GM12878 (cell line): ENCODE results near the gene TAX1BP3. TPM values are rescaled to one million over a fixed set of nuclear protein-coding genes. Genes with fewer than 3 reads are reported as not detected.

Source experiments
- polyA plus RNA-seq, 11 experiments: library from polyadenylated mRNA; depleted of rRNA in 4 of 11; unstranded in 6 of 11; stranded (reverse) in 5 of 11; fragments of >200 nt; fragmentation: Nextera tagmentation in 4 of 11; fragmentation: Illumina TruSeq in 1 of 11; extraction: Ambion mirVana in 4 of 11; extraction: Trizol in 1 of 11; gene quantifications; 1 replicate in 1 of 11; 2 replicates in 10 of 11; pipeline versions ENCODE4 v1.2.1 to v1.2.3, GENCODE V29; 2011 to 2016; ENCODE audit warnings: inconsistent platforms in 2 of 11, missing spikeins in 2 of 11, low read depth in 1 of 11
- total RNA-seq, 4 experiments: library from RNA; depleted of rRNA in 3 of 4; stranded (reverse); fragments of >200 nt in 3 of 4; fragmentation: Illumina TruSeq in 1 of 4; extraction: Trizol in 1 of 4; gene quantifications; 2 replicates each; pipeline versions ENCODE4 v1.2.1 to v1.2.3, GENCODE V29; 2013 to 2021
- TF ChIP-seq, protein P1 (sequence below): IDR thresholded peaks from 2 replicates; pipeline ENCODE4 v1.6.1; 2012; ENCODE audit warnings: improper control_type of control experiment, low read depth, low read length; ENCODE audit not compliant: insufficient replicate concordance
- TF ChIP-seq, protein P2 (sequence below): IDR thresholded peaks from 2 replicates; pipeline ENCODE4 v1.6.1; 2011; ENCODE audit warnings: mild to moderate bottlenecking, low read depth, low read length, moderate library complexity; ENCODE audit not compliant: insufficient replicate concordance
- TF ChIP-seq, protein P3 (sequence below): IDR thresholded peaks from 2 replicates; pipeline ENCODE4 v1.6.1; 2012; ENCODE audit warnings: mild to moderate bottlenecking, low read depth, low read length

The TAX1BP3 gene
- total and polyA plus RNA-seq, 10 of the 15 experiments (the other 5 are each of a cell fraction or from before 2014, with no cell fraction given), result 1.00 to 40.4 (median 15.4) TPM

DNA sequence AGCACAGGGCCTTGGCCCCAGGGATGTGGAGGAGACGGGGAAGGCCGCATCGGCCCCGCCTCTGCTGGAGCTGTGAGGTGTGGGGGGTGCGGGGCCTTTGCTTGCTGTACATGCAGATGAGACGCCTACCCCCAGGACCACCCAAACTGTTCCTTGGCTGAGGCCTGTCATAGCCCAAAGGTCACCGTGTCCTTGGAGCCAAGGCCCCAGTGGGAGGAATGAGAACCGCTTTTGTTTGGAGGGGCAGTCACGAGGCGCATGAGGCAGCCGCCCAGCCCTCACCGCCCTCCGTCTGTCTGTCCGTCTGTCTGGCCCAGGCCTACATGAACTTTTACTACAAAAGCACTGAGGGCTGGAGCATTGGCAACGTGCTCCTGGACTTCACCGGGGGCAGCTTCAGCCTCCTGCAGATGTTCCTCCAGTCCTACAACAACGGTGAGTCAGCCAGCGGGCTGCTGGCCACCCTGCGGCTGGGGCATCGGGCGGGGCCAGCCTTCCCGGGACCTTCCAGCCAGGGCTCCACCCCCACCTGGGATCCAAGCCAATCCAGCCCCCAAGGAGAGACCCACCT is 8.8 kb downstream of the TAX1BP3 start (continued):
- TF ChIP-seq, protein P1, sequence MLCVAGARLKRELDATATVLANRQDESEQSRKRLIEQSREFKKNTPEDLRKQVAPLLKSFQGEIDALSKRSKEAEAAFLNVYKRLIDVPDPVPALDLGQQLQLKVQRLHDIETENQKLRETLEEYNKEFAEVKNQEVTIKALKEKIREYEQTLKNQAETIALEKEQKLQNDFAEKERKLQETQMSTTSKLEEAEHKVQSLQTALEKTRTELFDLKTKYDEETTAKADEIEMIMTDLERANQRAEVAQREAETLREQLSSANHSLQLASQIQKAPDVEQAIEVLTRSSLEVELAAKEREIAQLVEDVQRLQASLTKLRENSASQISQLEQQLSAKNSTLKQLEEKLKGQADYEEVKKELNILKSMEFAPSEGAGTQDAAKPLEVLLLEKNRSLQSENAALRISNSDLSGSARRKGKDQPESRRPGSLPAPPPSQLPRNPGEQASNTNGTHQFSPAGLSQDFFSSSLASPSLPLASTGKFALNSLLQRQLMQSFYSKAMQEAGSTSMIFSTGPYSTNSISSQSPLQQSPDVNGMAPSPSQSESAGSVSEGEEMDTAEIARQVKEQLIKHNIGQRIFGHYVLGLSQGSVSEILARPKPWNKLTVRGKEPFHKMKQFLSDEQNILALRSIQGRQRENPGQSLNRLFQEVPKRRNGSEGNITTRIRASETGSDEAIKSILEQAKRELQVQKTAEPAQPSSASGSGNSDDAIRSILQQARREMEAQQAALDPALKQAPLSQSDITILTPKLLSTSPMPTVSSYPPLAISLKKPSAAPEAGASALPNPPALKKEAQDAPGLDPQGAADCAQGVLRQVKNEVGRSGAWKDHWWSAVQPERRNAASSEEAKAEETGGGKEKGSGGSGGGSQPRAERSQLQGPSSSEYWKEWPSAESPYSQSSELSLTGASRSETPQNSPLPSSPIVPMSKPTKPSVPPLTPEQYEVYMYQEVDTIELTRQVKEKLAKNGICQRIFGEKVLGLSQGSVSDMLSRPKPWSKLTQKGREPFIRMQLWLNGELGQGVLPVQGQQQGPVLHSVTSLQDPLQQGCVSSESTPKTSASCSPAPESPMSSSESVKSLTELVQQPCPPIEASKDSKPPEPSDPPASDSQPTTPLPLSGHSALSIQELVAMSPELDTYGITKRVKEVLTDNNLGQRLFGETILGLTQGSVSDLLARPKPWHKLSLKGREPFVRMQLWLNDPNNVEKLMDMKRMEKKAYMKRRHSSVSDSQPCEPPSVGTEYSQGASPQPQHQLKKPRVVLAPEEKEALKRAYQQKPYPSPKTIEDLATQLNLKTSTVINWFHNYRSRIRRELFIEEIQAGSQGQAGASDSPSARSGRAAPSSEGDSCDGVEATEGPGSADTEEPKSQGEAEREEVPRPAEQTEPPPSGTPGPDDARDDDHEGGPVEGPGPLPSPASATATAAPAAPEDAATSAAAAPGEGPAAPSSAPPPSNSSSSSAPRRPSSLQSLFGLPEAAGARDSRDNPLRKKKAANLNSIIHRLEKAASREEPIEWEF, result no peak
- TF ChIP-seq, protein P2, sequence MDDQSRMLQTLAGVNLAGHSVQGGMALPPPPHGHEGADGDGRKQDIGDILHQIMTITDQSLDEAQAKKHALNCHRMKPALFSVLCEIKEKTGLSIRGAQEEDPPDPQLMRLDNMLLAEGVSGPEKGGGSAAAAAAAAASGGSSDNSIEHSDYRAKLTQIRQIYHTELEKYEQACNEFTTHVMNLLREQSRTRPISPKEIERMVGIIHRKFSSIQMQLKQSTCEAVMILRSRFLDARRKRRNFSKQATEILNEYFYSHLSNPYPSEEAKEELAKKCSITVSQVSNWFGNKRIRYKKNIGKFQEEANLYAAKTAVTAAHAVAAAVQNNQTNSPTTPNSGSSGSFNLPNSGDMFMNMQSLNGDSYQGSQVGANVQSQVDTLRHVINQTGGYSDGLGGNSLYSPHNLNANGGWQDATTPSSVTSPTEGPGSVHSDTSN, result no peak
- TF ChIP-seq, protein P3, sequence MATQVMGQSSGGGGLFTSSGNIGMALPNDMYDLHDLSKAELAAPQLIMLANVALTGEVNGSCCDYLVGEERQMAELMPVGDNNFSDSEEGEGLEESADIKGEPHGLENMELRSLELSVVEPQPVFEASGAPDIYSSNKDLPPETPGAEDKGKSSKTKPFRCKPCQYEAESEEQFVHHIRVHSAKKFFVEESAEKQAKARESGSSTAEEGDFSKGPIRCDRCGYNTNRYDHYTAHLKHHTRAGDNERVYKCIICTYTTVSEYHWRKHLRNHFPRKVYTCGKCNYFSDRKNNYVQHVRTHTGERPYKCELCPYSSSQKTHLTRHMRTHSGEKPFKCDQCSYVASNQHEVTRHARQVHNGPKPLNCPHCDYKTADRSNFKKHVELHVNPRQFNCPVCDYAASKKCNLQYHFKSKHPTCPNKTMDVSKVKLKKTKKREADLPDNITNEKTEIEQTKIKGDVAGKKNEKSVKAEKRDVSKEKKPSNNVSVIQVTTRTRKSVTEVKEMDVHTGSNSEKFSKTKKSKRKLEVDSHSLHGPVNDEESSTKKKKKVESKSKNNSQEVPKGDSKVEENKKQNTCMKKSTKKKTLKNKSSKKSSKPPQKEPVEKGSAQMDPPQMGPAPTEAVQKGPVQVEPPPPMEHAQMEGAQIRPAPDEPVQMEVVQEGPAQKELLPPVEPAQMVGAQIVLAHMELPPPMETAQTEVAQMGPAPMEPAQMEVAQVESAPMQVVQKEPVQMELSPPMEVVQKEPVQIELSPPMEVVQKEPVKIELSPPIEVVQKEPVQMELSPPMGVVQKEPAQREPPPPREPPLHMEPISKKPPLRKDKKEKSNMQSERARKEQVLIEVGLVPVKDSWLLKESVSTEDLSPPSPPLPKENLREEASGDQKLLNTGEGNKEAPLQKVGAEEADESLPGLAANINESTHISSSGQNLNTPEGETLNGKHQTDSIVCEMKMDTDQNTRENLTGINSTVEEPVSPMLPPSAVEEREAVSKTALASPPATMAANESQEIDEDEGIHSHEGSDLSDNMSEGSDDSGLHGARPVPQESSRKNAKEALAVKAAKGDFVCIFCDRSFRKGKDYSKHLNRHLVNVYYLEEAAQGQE, result no peak
